ENCODE measurements around the gene ZNF273.

Gene ZNF273

DNA sequence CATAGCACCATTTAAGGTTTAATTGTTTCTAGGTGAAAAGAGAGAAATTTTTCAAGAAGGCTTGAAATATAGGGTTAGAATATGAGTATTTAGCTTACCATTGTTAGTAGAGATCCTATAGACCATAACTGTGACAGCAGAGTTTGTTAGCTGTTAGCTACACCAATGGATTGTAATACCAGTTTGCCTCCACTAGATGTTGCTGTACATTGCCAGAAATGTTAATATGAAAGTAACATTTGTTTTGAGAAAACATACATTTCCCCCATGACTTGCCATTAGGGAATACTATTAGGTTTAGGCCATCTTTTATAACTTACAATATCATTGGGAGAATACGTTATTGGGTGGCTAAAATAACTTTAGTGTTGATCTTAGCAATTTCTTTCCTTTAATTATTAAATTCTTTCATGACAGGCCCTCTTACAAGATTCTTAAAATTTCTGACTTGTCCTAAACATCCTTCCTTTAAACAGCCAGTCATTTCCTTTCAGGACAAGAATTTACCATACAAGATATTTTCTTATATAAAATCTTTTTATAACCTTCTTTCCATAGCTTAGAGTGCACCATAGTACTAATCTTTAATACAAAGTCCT, 48.3 kb downstream of the ZNF273 start:
- no peak overlapping the region for H3K4me3 ChIP-seq (ENCODE audit: low read depth, low read length)
- peak; percentile 8 for DNase-seq (ENCODE audit: low read depth)
- TF ChIP-seq, protein P1, sequence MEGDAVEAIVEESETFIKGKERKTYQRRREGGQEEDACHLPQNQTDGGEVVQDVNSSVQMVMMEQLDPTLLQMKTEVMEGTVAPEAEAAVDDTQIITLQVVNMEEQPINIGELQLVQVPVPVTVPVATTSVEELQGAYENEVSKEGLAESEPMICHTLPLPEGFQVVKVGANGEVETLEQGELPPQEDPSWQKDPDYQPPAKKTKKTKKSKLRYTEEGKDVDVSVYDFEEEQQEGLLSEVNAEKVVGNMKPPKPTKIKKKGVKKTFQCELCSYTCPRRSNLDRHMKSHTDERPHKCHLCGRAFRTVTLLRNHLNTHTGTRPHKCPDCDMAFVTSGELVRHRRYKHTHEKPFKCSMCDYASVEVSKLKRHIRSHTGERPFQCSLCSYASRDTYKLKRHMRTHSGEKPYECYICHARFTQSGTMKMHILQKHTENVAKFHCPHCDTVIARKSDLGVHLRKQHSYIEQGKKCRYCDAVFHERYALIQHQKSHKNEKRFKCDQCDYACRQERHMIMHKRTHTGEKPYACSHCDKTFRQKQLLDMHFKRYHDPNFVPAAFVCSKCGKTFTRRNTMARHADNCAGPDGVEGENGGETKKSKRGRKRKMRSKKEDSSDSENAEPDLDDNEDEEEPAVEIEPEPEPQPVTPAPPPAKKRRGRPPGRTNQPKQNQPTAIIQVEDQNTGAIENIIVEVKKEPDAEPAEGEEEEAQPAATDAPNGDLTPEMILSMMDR (IDR thresholded peaks at IDR 0.05; ENCODE audit: low read depth, low read length, missing control alignments) = peak; percentile 68

DNA sequence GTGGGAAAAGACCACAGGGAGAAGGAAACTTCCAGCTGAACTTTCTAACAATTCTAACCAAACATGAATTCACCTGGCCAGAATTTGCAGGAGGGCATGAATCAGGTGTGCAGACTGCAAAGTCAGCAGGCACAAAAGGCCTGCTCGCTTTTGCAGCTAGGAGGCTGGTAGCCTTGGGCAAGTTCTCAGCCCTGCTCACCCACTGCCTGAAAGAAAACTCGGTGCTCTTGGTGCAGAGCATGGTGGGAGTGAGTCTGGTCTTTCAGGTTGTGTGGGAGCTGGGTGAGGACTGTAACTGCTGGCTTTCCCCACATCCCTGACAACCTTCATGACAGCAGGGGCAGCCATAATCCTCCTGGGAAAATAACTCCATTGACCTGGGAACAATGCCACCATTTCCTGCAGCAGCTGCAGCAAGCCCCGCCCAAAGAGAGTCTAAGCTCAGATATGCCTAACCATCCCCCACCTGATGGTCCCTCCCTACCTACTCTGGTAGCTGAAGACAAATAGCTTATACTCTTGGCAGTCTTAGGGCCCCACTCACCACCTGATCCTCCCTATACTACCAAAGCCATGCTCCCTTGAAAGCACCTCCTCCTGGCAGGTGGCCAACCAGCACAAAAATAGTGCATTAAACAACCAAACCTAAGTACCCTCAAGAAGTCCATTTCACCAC, 56.1 kb downstream of the ZNF273 start:
- DNase-seq (ENCODE audit: low read depth) = no peak
- TF ChIP-seq, protein P1 (IDR thresholded peaks at IDR 0.05; ENCODE audit: low read depth, low read length, missing control alignments) = no peak
- no peak overlapping the region for H3K4me3 ChIP-seq (ENCODE audit: low read depth, low read length)

DNA sequence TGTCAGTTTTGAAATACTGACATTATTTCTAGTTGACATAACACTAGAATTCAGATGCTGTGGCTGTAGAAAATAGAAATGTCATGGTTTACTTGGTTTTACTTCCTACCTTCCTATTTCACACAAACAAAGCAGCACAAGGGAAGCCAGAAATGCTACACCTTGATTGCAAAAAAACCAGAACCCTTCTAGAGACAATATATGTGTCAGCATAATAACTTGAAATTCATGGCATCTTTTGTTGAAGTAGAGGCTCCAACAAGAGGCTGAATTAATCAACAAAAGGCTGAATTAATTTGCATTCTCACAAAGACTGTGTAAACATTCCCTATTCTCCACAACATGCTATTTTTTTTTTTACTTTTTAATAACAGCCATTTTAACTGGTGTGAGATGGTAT, 62.5 kb downstream of the ZNF273 start:
- H3K4me3 ChIP-seq (ENCODE audit: low read depth, low read length) = no peak overlapping the region
- DNase-seq (ENCODE audit: low read depth) = no peak
- TF ChIP-seq, protein P1 (IDR thresholded peaks at IDR 0.05; ENCODE audit: low read depth, low read length, missing control alignments) = no peak

DNA sequence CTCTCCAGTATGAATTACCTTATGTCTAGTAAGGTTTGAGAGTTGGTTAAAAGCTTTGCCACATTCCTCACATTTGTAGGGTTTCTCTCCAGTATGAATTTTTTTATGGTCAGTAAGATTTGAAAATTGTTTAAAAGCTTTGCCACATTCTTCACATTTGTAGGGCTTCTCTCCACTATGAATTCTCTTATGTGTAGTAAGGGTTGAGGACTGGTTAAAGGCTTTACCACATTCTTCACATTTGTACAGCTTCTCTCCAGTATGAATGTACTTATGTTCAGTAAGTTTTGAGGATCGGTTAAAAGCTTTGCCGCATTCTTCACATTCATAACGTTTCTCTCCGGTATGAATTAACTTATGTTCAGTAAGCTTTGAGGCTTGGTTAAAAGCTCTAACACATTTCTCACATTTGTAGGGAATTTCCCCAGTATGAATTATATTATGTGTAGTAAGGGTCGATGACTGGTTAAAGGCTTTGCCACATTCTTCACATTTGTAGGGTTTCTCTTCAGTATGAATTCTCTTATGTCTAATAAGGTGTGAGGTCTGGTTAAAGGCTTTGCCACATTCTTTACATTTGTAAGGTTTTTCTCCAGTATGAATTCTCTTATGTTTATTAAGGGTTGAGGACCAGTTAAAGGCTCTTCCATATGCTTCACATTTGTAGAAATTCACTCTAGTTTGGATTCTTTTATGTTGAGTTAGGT, 75.6 kb downstream of the ZNF273 start:
- no peak overlapping the region for H3K4me3 ChIP-seq (ENCODE audit: low read depth, low read length)
- TF ChIP-seq, protein P1 (IDR thresholded peaks at IDR 0.05; ENCODE audit: low read depth, low read length, missing control alignments) = no peak
- DNase-seq (ENCODE audit: low read depth) = no peak
